HepG2 (cell line): Measurements from ENCODE around the gene MRPL38. TPM values are rescaled to one million over a fixed set of nuclear protein-coding genes. Genes with fewer than 3 reads are reported as not detected.

Source experiments
- ARID5B ChIP-seq: IDR thresholded peaks from 2 replicates; pipeline ENCODE4 v1.4.0; 2020; ENCODE audit warnings: mild to moderate bottlenecking, missing genetic modification reagents
- ATAD3A ChIP-seq: sonication (generic); formaldehyde crosslinking; IDR thresholded peaks from 2 replicates; pipeline ENCODE4 v1.4.0; 2020; ENCODE audit warnings: missing genetic modification reagents
- E2F1 ChIP-seq: sonication (generic); formaldehyde crosslinking; IDR thresholded peaks from 2 replicates; pipeline ENCODE4 v1.5.0; 2020; ENCODE audit warnings: missing genetic modification reagents
- EZH2 ChIP-seq: conservative IDR thresholded peaks from 2 replicates; pipeline ENCODE4 v1.6.1; 2012; ENCODE audit warnings: mild to moderate bottlenecking, low read depth, low read length, moderate library complexity
- MXD4 ChIP-seq: IDR thresholded peaks from 2 replicates; pipeline ENCODE4 v1.6.1; 2016; ENCODE audit warnings: mild to moderate bottlenecking, missing biosample characterization, missing genetic modification reagents
- NFIC ChIP-seq: IDR thresholded peaks from 2 replicates; pipeline ENCODE4 v1.6.1; 2012; ENCODE audit warnings: mild to moderate bottlenecking, low read length, inconsistent platforms
- NR2F2 ChIP-seq: IDR thresholded peaks from 2 replicates; pipeline ENCODE4 v1.6.1; 2012; ENCODE audit warnings: low read depth, inconsistent platforms, borderline replicate concordance
- POLR2AphosphoS2 ChIP-seq: IDR thresholded peaks from 2 replicates; pipeline ENCODE4 v1.6.1; 2011; ENCODE audit warnings: low read depth, low read length, improper control_type of control experiment
- RAD21 ChIP-seq: fragments of 450-650 bp; formaldehyde crosslinking; IDR thresholded peaks from 2 replicates; pipeline ENCODE4 v1.5.0; 2020; ENCODE audit warnings: mild to moderate bottlenecking
- RXRA ChIP-seq: sonication (generic); formaldehyde crosslinking; IDR thresholded peaks from 2 replicates; pipeline ENCODE4 v1.5.1; 2020; ENCODE audit warnings: missing genetic modification reagents
- SRSF4 ChIP-seq: fragments of 200-400 bp; formaldehyde crosslinking; IDR thresholded peaks from one replicate; pipeline ENCODE4 v1.6.1; 2018; ENCODE audit warnings: mild to moderate bottlenecking, low read depth, low read length, moderate library complexity; ENCODE audit not compliant: poor library complexity, severe bottlenecking
- TCF7L2 ChIP-seq: IDR thresholded peaks from 2 replicates; pipeline ENCODE4 v1.6.1; 2011; ENCODE audit warnings: mild to moderate bottlenecking, low read depth, low read length, moderate library complexity
- TEAD2 ChIP-seq: sonication (generic); formaldehyde crosslinking; IDR thresholded peaks from 2 replicates; pipeline ENCODE4 v1.9.0; 2021; ENCODE audit warnings: missing genetic modification reagents
- ZFP37 ChIP-seq: sonication (generic); formaldehyde crosslinking; IDR thresholded peaks from 2 replicates; pipeline ENCODE4 v1.4.0; 2020; ENCODE audit warnings: missing genetic modification reagents, borderline replicate concordance
- ZNF24 ChIP-seq: fragments of 450-650 bp; IDR thresholded peaks from 2 replicates; pipeline ENCODE4 v1.6.1; 2017; ENCODE audit warnings: antibody characterized with exemption, mild to moderate bottlenecking
- ZNF296 ChIP-seq: sonication (generic); formaldehyde crosslinking; conservative IDR thresholded peaks from 2 replicates; pipeline ENCODE4 v1.5.0; 2020; ENCODE audit warnings: mild to moderate bottlenecking, missing genetic modification reagents
- ZNF329 ChIP-seq: sonication (generic); formaldehyde crosslinking; IDR thresholded peaks from 2 replicates; pipeline ENCODE4 v1.9.0; 2021; ENCODE audit warnings: low read depth, mild to moderate bottlenecking, missing genetic modification reagents
- ZNF564 ChIP-seq: sonication (generic); formaldehyde crosslinking; IDR thresholded peaks from 2 replicates; pipeline ENCODE4 v1.8.1; 2023; ENCODE audit warnings: mild to moderate bottlenecking, missing genetic modification reagents
- ZNF609 ChIP-seq: sonication (generic); formaldehyde crosslinking; IDR thresholded peaks from 2 replicates; pipeline ENCODE4 v1.4.0; 2020; ENCODE audit warnings: mild to moderate bottlenecking, missing genetic modification reagents, borderline replicate concordance
- ZNF878 ChIP-seq: sonication (generic); formaldehyde crosslinking; IDR thresholded peaks from 2 replicates; pipeline ENCODE4 v1.8.1; 2023; ENCODE audit warnings: mild to moderate bottlenecking, missing genetic modification reagents, moderate library complexity
- ZSCAN12 ChIP-seq: sonication (generic); formaldehyde crosslinking; IDR thresholded peaks from 2 replicates; pipeline ENCODE4 v1.9.0; 2021; ENCODE audit warnings: mild to moderate bottlenecking, missing genetic modification reagents
- polyA plus RNA-seq, 8 experiments: library from polyadenylated mRNA; depleted of rRNA in 3 of 8; stranded (reverse) in 7 of 8; unstranded in 1 of 8; fragments of >200 nt; fragmentation: Illumina TruSeq in 4 of 8; extraction: Trizol in 4 of 8; gene quantifications; 2 replicates each; pipeline versions ENCODE4 v1.2.1 to v1.2.3, GENCODE V29; 2011 to 2016; ENCODE audit warnings: low read depth in 4 of 8, missing spikeins in 1 of 8, mixed read lengths in 1 of 8; ENCODE audit not compliant: insufficient read depth in 1 of 8
- total RNA-seq, 5 experiments: library from RNA; depleted of rRNA; stranded (reverse); fragments of >200 nt; fragmentation: Illumina TruSeq; extraction: Trizol; gene quantifications; 2 replicates each; pipeline ENCODE4 v1.2.3, GENCODE V29; 2016; ENCODE audit warnings: low read depth in 1 of 5

MRPL38 gene
- total and polyA plus RNA-seq, 2 of the 13 experiments (the other 11 are each of a cell fraction or from before 2014, with no cell fraction given) = 83.7 to 125 TPM

GRCh38 chr17:75940727-75941441 is 36.2 kb upstream of the MRPL38 start, which contains the start of gene FBF1 (continued):
- TF ChIP-seq ARID5B (CRISPR knock-in tag) = peak; percentile 74
- TF ChIP-seq RAD21 (CRISPR knock-in tag) = peak; percentile 70
- no peak for TF ChIP-seq ZNF296
- TF ChIP-seq NFIC = no peak
- TF ChIP-seq MXD4 (CRISPR knock-in tag) = peak; percentile 99
- peak; percentile 79; the same call in 1 of the 2 replicates for TF ChIP-seq ZFP37 (CRISPR knock-in tag)
- no peak for TF ChIP-seq TCF7L2
- TF ChIP-seq ATAD3A (CRISPR knock-in tag) = peak; percentile 64; the same call in 1 of the 2 replicates
- no peak for TF ChIP-seq EZH2
- TF ChIP-seq ZNF24 = no peak
- peak; percentile 66 for TF ChIP-seq SRSF4
- TF ChIP-seq NR2F2 = no peak; the same call in 1 of the 2 replicates
- TF ChIP-seq ZNF878 = peak; percentile 84; the same call in 1 of the 2 replicates
- no peak; the same call in 1 of the 2 replicates for TF ChIP-seq ZSCAN12 (CRISPR knock-in tag)
- TF ChIP-seq ZNF564 (CRISPR knock-in tag) = peak; percentile 77; the same call in 1 of the 2 replicates
- TF ChIP-seq TEAD2 = 0 out of 2 replicates have a peak, but pooled peaks have one; percentile 9
- 0 out of 2 replicates have a peak, but pooled peaks have one; percentile 27 for TF ChIP-seq POLR2AphosphoS2
- TF ChIP-seq RXRA (CRISPR knock-in tag) = peak; percentile 89
- peak; percentile 98 for TF ChIP-seq E2F1 (CRISPR knock-in tag)
- TF ChIP-seq ZNF609 = peak; percentile 76
- TF ChIP-seq ZNF329 (CRISPR knock-in tag) = peak; percentile 66; the same call in 1 of the 2 replicates
